Activated CD4-positive, alpha-beta T cell treated with anti-CD3 and anti-CD28 coated beads, Interleukin-2, amount 10 ng/mL, durations not matched to agents 7 days and 5 days (primary cell): ENCODE measurements around the gene CACNA2D4. TPM values are rescaled to one million over a fixed set of nuclear protein-coding genes. Genes with fewer than 3 reads are reported as not detected.

Experiments used
- CTCF ChIA-PET: fragments of 350-600 bp; sonication (Branson Sonifier 250); formaldehyde crosslinking; loops from one replicate; lab custom pipeline; 2021; ENCODE audit warnings: antibody characterized with exemption; lab: Charles Lee
- POLR2A ChIA-PET: fragments of 350-600 bp; sonication (Branson Sonifier 250); formaldehyde crosslinking; loops from one replicate; lab custom pipeline; 2021; ENCODE audit warnings: antibody characterized with exemption; lab: Charles Lee
- DNase-seq: peaks from one replicate; pipeline ENCODE4 v3.0.0-alpha.2; 2020
- H3K27ac Mint-ChIP-seq: one replicate; pipeline ENCODE4 v1.8.0; 2021; ENCODE audit warnings: mild to moderate bottlenecking, moderate library complexity, mixed read lengths
- H3K27me3 Mint-ChIP-seq: one replicate; pipeline ENCODE4 v1.8.0; 2021; ENCODE audit warnings: mixed read lengths
- H3K36me3 Mint-ChIP-seq: one replicate; pipeline ENCODE4 v1.8.0; 2021; ENCODE audit warnings: low read depth, mixed read lengths
- H3K4me1 Mint-ChIP-seq: one replicate; pipeline ENCODE4 v1.8.0; 2021; ENCODE audit warnings: mixed read lengths
- H3K4me3 Mint-ChIP-seq: one replicate; pipeline ENCODE4 v1.8.0; 2021; ENCODE audit warnings: mild to moderate bottlenecking, moderate library complexity, mixed read lengths
- H3K9me3 Mint-ChIP-seq: one replicate; pipeline ENCODE4 v1.8.0; 2021; ENCODE audit warnings: mixed read lengths
- total RNA-seq, 2 experiments: library from RNA; stranded (reverse); gene quantifications; one replicate each; pipeline ENCODE4 v1.2.3, GENCODE V29; 2021

CACNA2D4 gene
- total RNA-seq, 2 experiments from 2014 or later: 12.9 to 16.4 TPM

- no peak for DNase-seq
- Mint-ChIP-seq H3K4me3 (no peak overlapping the region), H3K36me3 (no peaks in the 10 kb centered on the region), H3K4me1 (no peaks in the 10 kb centered on the region), H3K27me3 (peaks cover 29% of the 10 kb centered on the region), H3K9me3 (no peaks in the 10 kb centered on the region), H3K27ac (no peak overlapping the region)
- POLR2A ChIA-PET: no interaction called here
- CTCF ChIA-PET: no interaction called here
These were observed 53.6 kb downstream of the CACNA2D4 start for GRCh38 chr12:1864867-1865266.

- Mint-ChIP-seq H3K36me3 (no peaks in the 10 kb centered on the region), H3K27ac (no peak overlapping the region), H3K4me1 (no peaks in the 10 kb centered on the region), H3K4me3 (no peak overlapping the region), H3K27me3 (peaks cover 28% of the 10 kb centered on the region), H3K9me3 (no peaks in the 10 kb centered on the region)
- POLR2A ChIA-PET: no interaction called here
- CTCF ChIA-PET: no interaction called here
- no peak for DNase-seq
These were observed 54.0 kb downstream of the CACNA2D4 start for GRCh38 chr12:1864456-1864855.

- no peaks in the 10 kb centered on the region for H3K4me1 Mint-ChIP-seq
- no peak for DNase-seq
- no peaks in the 10 kb centered on the region for H3K36me3 Mint-ChIP-seq
- H3K4me3 Mint-ChIP-seq: no peak overlapping the region
- H3K27me3 Mint-ChIP-seq: peaks cover 27% of the 10 kb centered on the region
- CTCF ChIA-PET: no interaction called here
- no peaks in the 10 kb centered on the region for H3K9me3 Mint-ChIP-seq
- no peak overlapping the region for H3K27ac Mint-ChIP-seq
- POLR2A ChIA-PET: no interaction called here
These were observed 54.6 kb downstream of the CACNA2D4 start for GRCh38 chr12:1863823-1864222.

- peaks cover 24% of the 10 kb centered on the region for H3K27me3 Mint-ChIP-seq
- POLR2A ChIA-PET: no interaction called here
- H3K4me1 Mint-ChIP-seq: no peaks in the 10 kb centered on the region
- CTCF ChIA-PET: interaction anchor here (0.9 kb wide), 1 partner anchor 18 kb away, joined by 3 read pairs; no protein-coding TSS in a partner anchor
- H3K27ac Mint-ChIP-seq: no peak overlapping the region
- no peaks in the 10 kb centered on the region for H3K9me3 Mint-ChIP-seq
- no peaks in the 10 kb centered on the region for H3K36me3 Mint-ChIP-seq
- DNase-seq: no peak
- H3K4me3 Mint-ChIP-seq: no peak overlapping the region
These were observed 55.5 kb downstream of the CACNA2D4 start for GRCh38 chr12:1862973-1863372.

- Mint-ChIP-seq H3K9me3 (no peaks in the 10 kb centered on the region), H3K27me3 (peaks cover 6% of the 10 kb centered on the region), H3K4me3 (no peak overlapping the region), H3K4me1 (no peaks in the 10 kb centered on the region), H3K27ac (no peak overlapping the region), H3K36me3 (no peaks in the 10 kb centered on the region)
- ChIA-PET CTCF (interaction anchor here (0.6 kb wide), 1 partner anchor 51 kb away, joined by 4 read pairs; no protein-coding TSS in a partner anchor), POLR2A (no interaction called here)
- DNase-seq: no peak
These were observed 58.8 kb downstream of the CACNA2D4 start for GRCh38 chr12:1859643-1860042.

- H3K4me3 Mint-ChIP-seq: no peak overlapping the region
- no peaks in the 10 kb centered on the region for H3K4me1 Mint-ChIP-seq
- no peaks in the 10 kb centered on the region for H3K36me3 Mint-ChIP-seq
- H3K27me3 Mint-ChIP-seq: peaks cover 3% of the 10 kb centered on the region
- H3K9me3 Mint-ChIP-seq: no peaks in the 10 kb centered on the region
- ChIA-PET POLR2A (no interaction called here), CTCF (no interaction called here)
- no peak for DNase-seq
- no peak overlapping the region for H3K27ac Mint-ChIP-seq
These were observed 60.0 kb downstream of the CACNA2D4 start for GRCh38 chr12:1858456-1858855.

GRCh38 chr12:1857821-1858220 lies 60.6 kb downstream of the CACNA2D4 start:
- H3K4me3 Mint-ChIP-seq: no peak overlapping the region
- no peaks in the 10 kb centered on the region for H3K36me3 Mint-ChIP-seq
- no peaks in the 10 kb centered on the region for H3K9me3 Mint-ChIP-seq
- CTCF ChIA-PET: no interaction called here
- no peak for DNase-seq
- no peaks in the 10 kb centered on the region for H3K4me1 Mint-ChIP-seq
- POLR2A ChIA-PET: no interaction called here
- H3K27ac Mint-ChIP-seq: no peak overlapping the region
- H3K27me3 Mint-ChIP-seq: peaks cover 3% of the 10 kb centered on the region

- Mint-ChIP-seq H3K27me3 (no peaks in the 10 kb centered on the region), H3K9me3 (no peaks in the 10 kb centered on the region), H3K4me3 (no peak overlapping the region), H3K4me1 (no peaks in the 10 kb centered on the region), H3K27ac (no peak overlapping the region), H3K36me3 (no peaks in the 10 kb centered on the region)
- POLR2A ChIA-PET: no interaction called here
- CTCF ChIA-PET: interaction anchor here (1.2 kb wide), 1 partner anchor 45 kb away, joined by 3 read pairs; no protein-coding TSS in a partner anchor
- DNase-seq: no peak
These were observed 61.4 kb downstream of the CACNA2D4 start for GRCh38 chr12:1857086-1857485.

GRCh38 chr12:1855241-1855640 lies 63.2 kb downstream of the CACNA2D4 start:
- Mint-ChIP-seq H3K27ac (no peak overlapping the region), H3K36me3 (no peaks in the 10 kb centered on the region), H3K4me1 (no peaks in the 10 kb centered on the region), H3K9me3 (no peaks in the 10 kb centered on the region), H3K27me3 (no peaks in the 10 kb centered on the region), H3K4me3 (no peak overlapping the region)
- no peak for DNase-seq
- ChIA-PET POLR2A (interaction anchor here (0.5 to 0.6 kb wide), 2 partner anchors 99 to 1432 kb away, joined by 4 to 5 read pairs; no protein-coding TSS in a partner anchor), CTCF (no interaction called here)

- ChIA-PET POLR2A (no interaction called here), CTCF (no interaction called here)
- Mint-ChIP-seq H3K27ac (no peak overlapping the region), H3K4me1 (no peaks in the 10 kb centered on the region), H3K4me3 (no peak overlapping the region), H3K27me3 (no peaks in the 10 kb centered on the region), H3K9me3 (no peaks in the 10 kb centered on the region), H3K36me3 (no peaks in the 10 kb centered on the region)
- no peak for DNase-seq
These were observed 64.7 kb downstream of the CACNA2D4 start for GRCh38 chr12:1853716-1854115.

GRCh38 chr12:1852076-1852475 lies 66.4 kb downstream of the CACNA2D4 start:
- H3K9me3 Mint-ChIP-seq: no peaks in the 10 kb centered on the region
- CTCF ChIA-PET: no interaction called here
- no peaks in the 10 kb centered on the region for H3K36me3 Mint-ChIP-seq
- no peak for DNase-seq
- no peaks in the 10 kb centered on the region for H3K27me3 Mint-ChIP-seq
- no peaks in the 10 kb centered on the region for H3K4me1 Mint-ChIP-seq
- no peak overlapping the region for H3K27ac Mint-ChIP-seq
- H3K4me3 Mint-ChIP-seq: no peak overlapping the region
- POLR2A ChIA-PET: no interaction called here

- no peaks in the 10 kb centered on the region for H3K4me1 Mint-ChIP-seq
- no peaks in the 10 kb centered on the region for H3K36me3 Mint-ChIP-seq
- H3K27me3 Mint-ChIP-seq: no peaks in the 10 kb centered on the region
- ChIA-PET CTCF (no interaction called here), POLR2A (no interaction called here)
- H3K27ac Mint-ChIP-seq: no peak overlapping the region
- H3K9me3 Mint-ChIP-seq: no peaks in the 10 kb centered on the region
- no peak for DNase-seq
- no peak overlapping the region for H3K4me3 Mint-ChIP-seq
These were observed 67.2 kb downstream of the CACNA2D4 start for GRCh38 chr12:1851151-1851701.

- H3K4me1 Mint-ChIP-seq: no peaks in the 10 kb centered on the region
- ChIA-PET CTCF (no interaction called here), POLR2A (no interaction called here)
- H3K36me3 Mint-ChIP-seq: no peaks in the 10 kb centered on the region
- peaks cover 2% of the 10 kb centered on the region for H3K27me3 Mint-ChIP-seq
- no peak overlapping the region for H3K4me3 Mint-ChIP-seq
- no peak for DNase-seq
- no peak overlapping the region for H3K27ac Mint-ChIP-seq
- H3K9me3 Mint-ChIP-seq: no peaks in the 10 kb centered on the region
These were observed 69.7 kb downstream of the CACNA2D4 start for GRCh38 chr12:1848745-1849144.

- POLR2A ChIA-PET: no interaction called here
- H3K4me3 Mint-ChIP-seq: no peak overlapping the region
- CTCF ChIA-PET: no interaction called here
- DNase-seq: no peak
- H3K4me1 Mint-ChIP-seq: no peaks in the 10 kb centered on the region
- H3K27ac Mint-ChIP-seq: no peak overlapping the region
- no peaks in the 10 kb centered on the region for H3K36me3 Mint-ChIP-seq
- peaks cover 2% of the 10 kb centered on the region for H3K27me3 Mint-ChIP-seq
- no peaks in the 10 kb centered on the region for H3K9me3 Mint-ChIP-seq
These were observed 70.3 kb downstream of the CACNA2D4 start for GRCh38 chr12:1848146-1848545.
